HepG2 (cell line): Measurements from ENCODE around the gene FAM228B. TPM values are rescaled to one million over a fixed set of nuclear protein-coding genes. Genes with fewer than 3 reads are reported as not detected.

ENCODE experiments used
- ATAC-seq: fragments of 200-7000 bp; cut with Tn5 transposase; 3 replicates; pipeline ENCODE4 v1.9.1; 2020; ENCODE audit warnings: mild to moderate bottlenecking, moderate library complexity
- BruUV-seq: library from RNA; stranded (reverse); fragments of 400-500 nt; replicated peaks from 2 replicates; lab custom pipeline; 2021; lab: Mats Ljungman, UMichigan
- CTCF ChIA-PET: fragments of 300-600 bp; formaldehyde crosslinking; extraction: SDS; loops from one replicate; lab custom pipeline; 2021; ENCODE audit warnings: low total read pairs, inconsistent platforms, low intra/inter-chr PET ratio; lab: Yijun Ruan, JAX
- POLR2A ChIA-PET: fragments of 350-600 bp; sonication (Branson Sonifier 250); formaldehyde crosslinking; loops from one replicate; lab custom pipeline; 2020; ENCODE audit warnings: antibody characterized with exemption, inconsistent platforms; lab: Yijun Ruan, JAX
- DNase-seq: peaks from one replicate; pipeline ENCODE4 v3.0.0-alpha.2; 2015; ENCODE audit warnings: low spot score
- FAIRE-seq: peaks from 3 replicates; lab custom pipeline; 2011; peaks lifted over from hg19 to GRCh38; lab: Jason Lieb, UNC
- H2AFZ ChIP-seq: one replicate; pipeline ENCODE4 v1.6.1; 2011; ENCODE audit warnings: low read length, inconsistent platforms
- H3K27ac ChIP-seq: fragments of 300-600 bp; 3 replicates; pipeline ENCODE4 v1.8.0; 2011; ENCODE audit warnings: mixed run types, mild to moderate bottlenecking, mixed read lengths, low read length, inconsistent platforms; ENCODE audit not compliant: insufficient read depth; ENCODE audit errors: extremely low read length
- H3K27me3 ChIP-seq, 2 experiments: fragments of 200-600 bp in 1 of 2; 2 replicates in 1 of 2; 3 replicates in 1 of 2; pipeline versions ENCODE4 v1.6.0 to v1.8.0; 2011; ENCODE audit warnings: low read length in 2 of 2, mild to moderate bottlenecking in 2 of 2, moderate library complexity in 2 of 2, inconsistent platforms in 1 of 2; ENCODE audit not compliant: insufficient read depth in 2 of 2, control insufficient read depth in 1 of 2
- H3K36me3 ChIP-seq, 2 experiments: fragments of 200-600 bp in 1 of 2; replicated peaks in 1 of 2; 2 replicates in 1 of 2; 3 replicates in 1 of 2; pipeline versions ENCODE4 v1.5.1 to v1.8.0; 2011; ENCODE audit warnings: low read length in 2 of 2, inconsistent platforms in 1 of 2; ENCODE audit not compliant: insufficient read depth in 2 of 2, control insufficient read depth in 1 of 2
- H3K4me1 ChIP-seq: 2 replicates; pipeline ENCODE4 v1.5.1; 2012; ENCODE audit warnings: low read length, inconsistent platforms; ENCODE audit not compliant: insufficient read depth
- H3K4me2 ChIP-seq: 2 replicates; pipeline ENCODE4 v1.6.0; 2011; ENCODE audit warnings: low read depth, low read length, inconsistent platforms
- H3K4me3 ChIP-seq, 3 experiments: fragments of 200-600 bp in 1 of 3; sonication (generic), shearing (Covaris generic) in 1 of 3; replicated peaks in 1 of 3; 2 replicates each; pipeline ENCODE4 v1.5.1; 2011 to 2016; ENCODE audit warnings: low read length in 3 of 3, inconsistent platforms in 2 of 3, low read depth in 2 of 3, mild to moderate bottlenecking in 2 of 3, control low read depth in 1 of 3, mixed read lengths in 1 of 3; ENCODE audit not compliant: insufficient read depth in 1 of 3
- H3K79me2 ChIP-seq: one replicate; pipeline ENCODE4 v1.6.1; 2011; ENCODE audit warnings: low read length, inconsistent platforms; ENCODE audit not compliant: insufficient read depth
- H3K9ac ChIP-seq: 2 replicates; pipeline ENCODE4 v1.6.0; 2011; ENCODE audit warnings: mild to moderate bottlenecking, low read depth, low read length, inconsistent platforms; ENCODE audit not compliant: insufficient read depth
- H3K9me3 ChIP-seq: 2 replicates; pipeline ENCODE4 v1.5.1; 2012; ENCODE audit warnings: mild to moderate bottlenecking, low read length
- H4K20me1 ChIP-seq: 2 replicates; pipeline ENCODE4 v1.6.0; 2011; ENCODE audit warnings: inconsistent platforms, mild to moderate bottlenecking, low read length, moderate library complexity; ENCODE audit not compliant: insufficient read depth
- EEA1 ChIP-seq: sonication (generic); formaldehyde crosslinking; IDR thresholded peaks from 2 replicates; pipeline ENCODE4 v1.5.1; 2020; ENCODE audit warnings: mild to moderate bottlenecking, missing genetic modification reagents, borderline replicate concordance
- EHMT2 ChIP-seq: fragments of 200-600 bp; sonication (generic); IDR thresholded peaks from 2 replicates; pipeline ENCODE4 v1.7.0; 2017; ENCODE audit warnings: antibody characterized with exemption, low read depth, low read length, borderline replicate concordance
- KDM1A ChIP-seq: IDR thresholded peaks from 2 replicates; pipeline ENCODE4 v1.6.1; 2016; ENCODE audit warnings: missing compliant biosample characterization
- NBN ChIP-seq: fragments of 450-650 bp; conservative IDR thresholded peaks from 2 replicates; pipeline ENCODE4 v1.6.1; 2017
- POLR2AphosphoS2 ChIP-seq: IDR thresholded peaks from 2 replicates; pipeline ENCODE4 v1.6.1; 2011; ENCODE audit warnings: low read depth, low read length, improper control_type of control experiment
- ZBTB7B ChIP-seq: sonication (generic); formaldehyde crosslinking; IDR thresholded peaks from 2 replicates; pipeline ENCODE4 v1.4.0; 2020; ENCODE audit warnings: missing genetic modification reagents
- ZFP41 ChIP-seq: sonication (generic); formaldehyde crosslinking; IDR thresholded peaks from 2 replicates; pipeline ENCODE4 v1.4.0; 2020; ENCODE audit warnings: mild to moderate bottlenecking, missing genetic modification reagents, borderline replicate concordance
- ZNF138 ChIP-seq: sonication (generic); formaldehyde crosslinking; IDR thresholded peaks from 2 replicates; pipeline ENCODE4 v1.5.0; 2020; ENCODE audit warnings: mild to moderate bottlenecking, low read depth, missing genetic modification reagents
- ZNF230 ChIP-seq: sonication (generic); formaldehyde crosslinking; IDR thresholded peaks from 2 replicates; pipeline ENCODE4 v1.4.0; 2020; ENCODE audit warnings: mild to moderate bottlenecking, missing genetic modification reagents
- ZNF549 ChIP-seq: sonication (generic); formaldehyde crosslinking; IDR thresholded peaks from 2 replicates; pipeline ENCODE4 v1.5.0; 2020; ENCODE audit warnings: missing genetic modification reagents
- ZNF737 ChIP-seq: sonication (generic); formaldehyde crosslinking; IDR thresholded peaks from 2 replicates; pipeline ENCODE4 v1.5.0; 2020; ENCODE audit warnings: missing genetic modification reagents, mild to moderate bottlenecking, borderline replicate concordance
- ZNF788 ChIP-seq: sonication (generic); formaldehyde crosslinking; IDR thresholded peaks from 2 replicates; pipeline ENCODE4 v1.5.0; 2020; ENCODE audit warnings: mild to moderate bottlenecking, missing genetic modification reagents, borderline replicate concordance
- ZSCAN29 ChIP-seq: sonication (generic); formaldehyde crosslinking; conservative IDR thresholded peaks from 2 replicates; pipeline ENCODE4 v1.4.0; 2020; ENCODE audit warnings: mild to moderate bottlenecking, missing genetic modification reagents
- WGBS: methylation state at CpG from one replicate; pipeline ENCODE4 v1.1.6; 2017; ENCODE audit warnings: low lambda C conversion rate; 5-methylcytosine and 5-hydroxymethylcytosine counted together
- in situ Hi-C: cut with HindIII; loops from 2 replicates; pipeline ENCODE4 v1.10.0; 2017; ENCODE audit warnings: low pct_unique_long_range_greater_than_20kb; ENCODE audit not compliant: extremely low pct_ligation_motif_present
- intact Hi-C: fragments of 100-400 bp; cut with micrococcal nuclease; formaldehyde crosslinking; loops from one replicate; pipeline ENCODE4 v1.10.0; 2022; ENCODE audit not compliant: unreplicated experiment
- polyA plus RNA-seq, 8 experiments: library from polyadenylated mRNA; depleted of rRNA in 3 of 8; stranded (reverse) in 7 of 8; unstranded in 1 of 8; fragments of >200 nt; fragmentation: Illumina TruSeq in 4 of 8; extraction: Trizol in 4 of 8; gene quantifications; 2 replicates each; pipeline versions ENCODE4 v1.2.1 to v1.2.3, GENCODE V29; 2011 to 2016; ENCODE audit warnings: low read depth in 4 of 8, missing spikeins in 1 of 8, mixed read lengths in 1 of 8; ENCODE audit not compliant: insufficient read depth in 1 of 8
- total RNA-seq, 5 experiments: library from RNA; depleted of rRNA; stranded (reverse); fragments of >200 nt; fragmentation: Illumina TruSeq; extraction: Trizol; gene quantifications; 2 replicates each; pipeline ENCODE4 v1.2.3, GENCODE V29; 2016; ENCODE audit warnings: low read depth in 1 of 5
- TF ChIP-seq, protein P1 (sequence below): sonication (generic); formaldehyde crosslinking; IDR thresholded peaks from 2 replicates; pipeline ENCODE4 v1.4.0; 2020; ENCODE audit warnings: missing genetic modification reagents, mild to moderate bottlenecking, borderline replicate concordance
- TF ChIP-seq, protein P2 (sequence below), 2 experiments: sonication (generic) in 1 of 2; formaldehyde crosslinking in 1 of 2; IDR thresholded peaks; 2 replicates each; pipeline versions ENCODE4 v1.6.1 to v1.9.0; 2014 to 2022; ENCODE audit warnings: antibody characterized with exemption in 1 of 2, borderline replicate concordance in 1 of 2, inconsistent platforms in 1 of 2, low read depth in 1 of 2, missing genetic modification reagents in 1 of 2
- TF ChIP-seq, protein P3 (sequence below): IDR thresholded peaks from 2 replicates; pipeline ENCODE4 v1.6.1; 2016; ENCODE audit warnings: mild to moderate bottlenecking, missing biosample characterization, missing genetic modification reagents

Gene FAM228B
- total and polyA plus RNA-seq, 2 of the 13 experiments (the other 11 are each of a cell fraction or from before 2014, with no cell fraction given), result 0.79 to 1.1 TPM

DNA sequence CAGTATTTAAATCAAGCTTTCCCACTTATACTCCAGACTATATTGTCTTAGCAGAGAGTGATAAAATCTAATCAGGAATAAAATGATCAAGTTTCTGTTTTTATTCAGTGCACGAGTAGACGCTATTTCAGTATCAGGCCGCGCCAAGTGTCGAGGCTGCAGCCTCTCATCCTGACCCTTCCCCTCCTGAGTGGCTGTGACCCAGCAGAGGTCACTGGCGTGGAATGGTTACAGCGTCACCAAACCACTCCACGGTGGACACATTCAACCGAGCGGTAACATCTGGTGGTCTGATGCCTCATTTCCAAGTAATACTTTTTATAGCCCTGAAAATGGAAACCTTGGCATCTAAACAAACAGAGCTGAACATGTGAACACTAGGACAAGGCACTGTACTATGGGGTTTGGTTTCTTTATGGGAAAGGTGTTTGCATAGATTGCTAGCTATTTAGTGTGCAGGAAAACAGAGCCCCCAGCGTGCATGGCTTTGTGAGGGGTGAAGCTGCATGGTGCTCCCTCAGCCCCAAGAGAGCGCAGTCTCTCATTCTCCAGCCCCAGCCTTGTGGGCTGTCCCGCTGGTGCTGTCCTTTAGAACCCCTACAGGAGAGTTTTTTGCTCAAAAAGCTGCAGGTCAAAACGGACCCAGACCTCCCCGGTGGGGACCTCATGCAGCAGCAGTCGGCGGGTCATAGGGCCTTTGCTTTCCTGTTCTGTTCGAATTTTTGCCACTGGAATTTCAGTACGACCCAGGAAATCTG, 79.9 kb downstream of the FAM228B start:
- Histone ChIP-seq H4K20me1 (no peaks in the 10 kb centered on the region), H3K9me3 (no peaks in the 10 kb centered on the region), H3K79me2 (no peaks in the 10 kb centered on the region), H3K9ac (no peak overlapping the region), H3K27me3 (no peaks in the 10 kb centered on the region), H3K4me3 (no peak overlapping the region), H3K4me2 (no peak overlapping the region), H3K4me1 (no peaks in the 10 kb centered on the region), H3K36me3 (no peaks in the 10 kb centered on the region; a peak in 2 of 5 replicates), H2AFZ (no peak overlapping the region), H3K27ac (no peak overlapping the region)
- in situ Hi-C loops, result no loop called here
- BruUV-seq, result no TSS peak
- DNase-seq, result no peak
- ChIA-PET CTCF (no interaction called here), POLR2A (no interaction called here)
- intact Hi-C loops, result no loop called here
- FAIRE-seq, result no peak
- TF ChIP-seq POLR2AphosphoS2, result no peak
- TF ChIP-seq ZSCAN29 (CRISPR knock-in tag), result no peak
- TF ChIP-seq, protein P1, sequence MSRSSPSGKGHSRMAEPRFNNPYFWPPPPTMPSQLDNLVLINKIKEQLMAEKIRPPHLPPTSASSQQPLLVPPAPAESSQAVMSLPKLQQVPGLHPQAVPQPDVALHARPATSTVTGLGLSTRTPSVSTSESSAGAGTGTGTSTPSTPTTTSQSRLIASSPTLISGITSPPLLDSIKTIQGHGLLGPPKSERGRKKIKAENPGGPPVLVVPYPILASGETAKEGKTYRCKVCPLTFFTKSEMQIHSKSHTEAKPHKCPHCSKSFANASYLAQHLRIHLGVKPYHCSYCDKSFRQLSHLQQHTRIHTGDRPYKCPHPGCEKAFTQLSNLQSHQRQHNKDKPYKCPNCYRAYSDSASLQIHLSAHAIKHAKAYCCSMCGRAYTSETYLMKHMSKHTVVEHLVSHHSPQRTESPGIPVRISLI (CRISPR knock-in tag), result no peak
- TF ChIP-seq ZNF737, result no peak
- no peak for TF ChIP-seq ZNF138 (CRISPR knock-in tag)
- TF ChIP-seq ZNF230, result no peak
- no peak for TF ChIP-seq NBN
- TF ChIP-seq, protein P2, sequence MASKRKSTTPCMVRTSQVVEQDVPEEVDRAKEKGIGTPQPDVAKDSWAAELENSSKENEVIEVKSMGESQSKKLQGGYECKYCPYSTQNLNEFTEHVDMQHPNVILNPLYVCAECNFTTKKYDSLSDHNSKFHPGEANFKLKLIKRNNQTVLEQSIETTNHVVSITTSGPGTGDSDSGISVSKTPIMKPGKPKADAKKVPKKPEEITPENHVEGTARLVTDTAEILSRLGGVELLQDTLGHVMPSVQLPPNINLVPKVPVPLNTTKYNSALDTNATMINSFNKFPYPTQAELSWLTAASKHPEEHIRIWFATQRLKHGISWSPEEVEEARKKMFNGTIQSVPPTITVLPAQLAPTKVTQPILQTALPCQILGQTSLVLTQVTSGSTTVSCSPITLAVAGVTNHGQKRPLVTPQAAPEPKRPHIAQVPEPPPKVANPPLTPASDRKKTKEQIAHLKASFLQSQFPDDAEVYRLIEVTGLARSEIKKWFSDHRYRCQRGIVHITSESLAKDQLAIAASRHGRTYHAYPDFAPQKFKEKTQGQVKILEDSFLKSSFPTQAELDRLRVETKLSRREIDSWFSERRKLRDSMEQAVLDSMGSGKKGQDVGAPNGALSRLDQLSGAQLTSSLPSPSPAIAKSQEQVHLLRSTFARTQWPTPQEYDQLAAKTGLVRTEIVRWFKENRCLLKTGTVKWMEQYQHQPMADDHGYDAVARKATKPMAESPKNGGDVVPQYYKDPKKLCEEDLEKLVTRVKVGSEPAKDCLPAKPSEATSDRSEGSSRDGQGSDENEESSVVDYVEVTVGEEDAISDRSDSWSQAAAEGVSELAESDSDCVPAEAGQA (IDR thresholded peaks at IDR 0.05; ENCODE audit: low read depth), result no peak
- TF ChIP-seq, protein P2 (CRISPR knock-in tag; IDR thresholded peaks at IDR 0.05; ENCODE audit: borderline replicate concordance), result no peak
- no peak for TF ChIP-seq ZNF549
- TF ChIP-seq, protein P3, sequence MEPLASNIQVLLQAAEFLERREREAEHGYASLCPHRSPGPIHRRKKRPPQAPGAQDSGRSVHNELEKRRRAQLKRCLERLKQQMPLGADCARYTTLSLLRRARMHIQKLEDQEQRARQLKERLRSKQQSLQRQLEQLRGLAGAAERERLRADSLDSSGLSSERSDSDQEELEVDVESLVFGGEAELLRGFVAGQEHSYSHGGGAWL (CRISPR knock-in tag), result no peak
- TF ChIP-seq EEA1 (CRISPR knock-in tag), result no peak
- no peak for TF ChIP-seq ZBTB7B (CRISPR knock-in tag)
- no peak for TF ChIP-seq KDM1A (CRISPR knock-in tag)
- TF ChIP-seq ZNF788, result no peak
- no peak for TF ChIP-seq EHMT2
- no peak for TF ChIP-seq ZFP41
- 92% methylated on average over 19 of the region's 19 CpGs for WGBS
- ATAC-seq, result no peak
